ENCODE data around the gene GCNA.
"Not testable (repeated sequence)": the region's sequence is repeated elsewhere in the genome, so short reads cannot be mapped to it uniquely, and the experiment has no call there.

Gene GCNA

DNA sequence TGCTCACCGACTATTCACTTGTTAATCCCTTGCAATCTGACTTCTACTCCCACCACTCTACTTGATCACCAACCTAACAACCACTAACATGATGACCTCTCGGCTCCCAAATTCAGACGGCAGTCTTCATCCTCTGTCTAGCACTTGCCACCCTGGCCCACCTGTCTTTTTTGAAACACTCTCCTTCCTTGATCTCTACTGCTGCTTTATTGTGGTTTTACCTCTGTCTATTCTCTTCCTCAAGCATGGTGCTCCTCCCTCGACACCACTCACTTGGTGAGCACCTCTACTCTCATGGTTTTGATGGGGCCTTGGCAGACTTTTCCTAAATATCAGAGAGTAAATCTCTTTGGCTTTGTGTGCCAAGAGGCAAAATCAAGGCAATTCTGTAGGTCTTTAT is 61.8 kb downstream of the GCNA start:
- no peak for ATAC-seq
- no peak for DNase-seq

DNA sequence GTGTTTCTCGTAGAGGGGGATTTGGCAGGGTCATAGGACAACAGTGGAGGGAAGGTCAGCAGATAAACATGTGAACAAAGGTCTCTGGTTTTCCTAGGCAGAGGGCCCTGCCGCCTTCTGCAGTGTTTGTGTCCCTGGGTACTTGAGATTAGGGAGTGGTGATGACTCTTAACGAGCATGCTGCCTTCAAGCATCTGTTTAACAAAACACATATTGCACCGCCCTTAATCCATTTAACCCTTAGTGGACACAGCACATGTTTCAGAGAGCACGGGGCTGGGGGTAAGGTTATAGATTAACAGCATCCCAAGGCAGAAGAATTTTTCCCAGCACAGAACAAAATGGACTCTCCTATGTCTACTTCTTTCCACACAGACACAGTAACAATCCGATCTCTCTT is 66.2 kb downstream of the GCNA start:
- not testable (repeated sequence) for DNase-seq, ATAC-seq

DNA sequence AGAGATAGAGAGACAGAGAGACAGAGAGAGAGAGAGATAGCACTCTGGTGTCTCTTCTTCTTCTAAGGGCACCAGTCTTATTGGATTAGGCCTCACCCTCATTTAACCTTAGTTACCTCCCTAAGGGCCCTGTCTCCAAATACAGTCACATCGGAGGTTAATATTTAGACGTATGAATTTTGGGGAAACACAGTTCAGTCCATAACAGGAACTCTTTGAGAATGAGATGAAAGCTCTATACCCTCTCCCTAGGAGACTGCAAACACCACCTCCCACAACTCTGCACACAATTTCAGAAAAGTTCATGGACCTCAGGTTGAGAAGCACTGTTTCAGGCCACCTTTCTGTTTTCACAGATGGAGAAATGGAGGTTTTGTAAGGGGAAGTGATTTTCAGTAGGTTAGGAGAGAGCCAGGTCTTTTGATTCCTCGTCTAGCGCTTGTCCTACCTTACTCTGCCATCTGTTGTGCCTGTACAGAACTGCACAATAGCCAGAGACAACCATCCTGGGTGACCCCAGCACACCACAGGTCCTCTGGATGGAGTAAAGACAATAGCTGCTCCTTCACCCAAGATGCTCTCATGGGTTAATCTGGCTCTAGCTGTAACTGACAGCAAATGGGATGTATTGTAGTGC is 72.2 kb downstream of the GCNA start:
- ATAC-seq: peak; percentile 96

DNA sequence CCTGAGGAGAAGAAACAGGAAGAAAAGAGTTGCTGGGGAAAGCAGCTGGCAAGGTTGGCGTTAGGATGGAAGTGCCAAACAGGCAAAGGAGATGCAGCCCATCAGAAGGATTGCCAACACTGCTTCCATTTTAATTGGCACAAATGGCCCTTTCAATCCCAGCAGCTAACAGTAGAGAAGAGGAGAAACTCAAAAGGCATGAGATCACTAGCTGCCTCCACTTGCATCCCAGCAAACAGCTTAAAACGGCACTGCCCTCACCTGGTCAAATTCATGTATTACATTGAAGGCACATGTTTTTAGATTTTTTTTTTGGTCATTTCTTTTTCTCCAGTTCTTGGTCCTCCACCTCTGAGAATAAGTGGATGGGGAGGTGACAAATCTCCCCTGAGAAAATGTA is 74.2 kb downstream of the GCNA start:
- DNase-seq: peak; percentile 58
- peak; percentile 55 for ATAC-seq

More for the DNA sequence above, 72.2 kb downstream of the GCNA start:
- no peak for DNase-seq

DNA sequence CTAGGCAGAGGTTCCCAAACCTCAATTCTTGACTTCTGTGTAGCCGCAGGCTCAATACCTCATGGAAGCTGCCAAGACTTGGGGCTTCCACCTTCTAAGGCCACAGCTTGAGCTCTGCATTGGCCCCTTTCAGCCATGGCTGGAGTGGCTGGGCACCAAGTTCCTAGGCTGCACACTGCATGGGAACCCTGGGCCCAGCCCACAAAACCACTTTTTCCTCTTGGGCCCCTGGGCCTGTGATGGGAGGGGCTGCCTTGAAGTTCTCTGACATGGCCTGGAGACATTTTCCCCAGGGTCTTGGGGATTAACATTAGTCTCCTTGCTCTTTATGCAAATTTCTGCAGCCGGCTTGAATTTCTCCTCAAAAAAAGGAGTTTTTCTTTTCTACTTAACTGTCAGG is 75.1 kb downstream of the GCNA start:
- no peak for DNase-seq
- no peak for ATAC-seq

DNA sequence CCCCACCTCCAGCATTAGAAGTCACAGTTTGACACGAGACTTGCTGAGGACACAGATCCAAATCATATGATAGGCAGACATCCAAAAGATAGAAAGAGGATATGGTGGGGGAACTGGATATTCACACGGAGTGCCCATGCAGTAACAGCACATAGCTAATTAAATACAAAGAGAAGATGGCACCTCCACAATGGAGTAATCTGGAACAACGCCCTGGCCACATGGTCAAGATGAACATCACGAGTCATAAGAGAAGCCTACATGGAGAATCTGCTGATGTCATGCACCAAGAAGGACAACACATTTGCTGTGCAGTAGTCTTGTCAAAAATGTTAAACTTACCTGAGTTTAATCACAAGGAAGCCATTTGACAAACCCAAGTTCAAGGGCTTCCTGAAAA is 79.0 kb downstream of the GCNA start:
- no peak for ATAC-seq

DNA sequence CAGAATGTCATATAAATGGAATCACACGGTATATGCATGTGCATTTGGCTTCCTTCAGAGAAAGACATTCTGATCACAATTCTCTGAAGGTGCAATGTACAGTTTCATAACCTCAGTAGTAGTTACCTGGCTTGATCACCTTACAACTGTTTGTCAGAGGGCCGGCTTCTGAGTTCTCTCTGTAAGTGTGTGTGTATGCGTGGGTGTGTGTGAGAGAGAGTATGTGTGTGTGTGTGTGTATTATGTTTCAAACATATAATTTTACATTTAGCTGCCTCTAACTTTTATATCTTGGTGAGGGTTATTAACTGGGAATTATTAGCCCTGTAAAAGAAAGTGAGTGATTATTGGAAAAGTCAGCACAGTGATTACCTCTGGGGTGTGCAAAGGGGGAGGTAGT is 81.1 kb downstream of the GCNA start:
- ATAC-seq (no peak), DNase-seq (no peak)

More for the DNA sequence above, 79.0 kb downstream of the GCNA start:
- DNase-seq: no peak

DNA sequence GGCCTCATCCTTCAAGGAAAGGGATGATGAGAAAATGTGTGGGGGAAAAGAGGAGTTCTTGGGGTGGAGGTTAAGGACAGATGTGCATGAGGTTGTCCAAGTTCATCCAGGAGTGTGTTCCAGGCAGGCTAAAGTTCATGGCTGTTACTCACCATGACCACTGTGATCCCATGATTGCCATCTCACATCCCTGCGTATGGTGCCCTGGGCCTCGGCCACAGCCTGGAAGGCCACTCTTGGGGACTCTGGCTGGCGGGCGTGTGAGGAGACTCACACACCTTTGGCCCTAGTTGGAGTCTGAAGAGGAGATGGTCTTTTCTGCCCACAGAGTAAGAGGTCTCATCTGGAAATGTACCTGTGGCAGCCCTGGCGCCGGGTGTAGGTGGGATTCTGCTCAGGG is 81.7 kb downstream of the GCNA start:
- DNase-seq: no peak
- no peak for ATAC-seq

DNA sequence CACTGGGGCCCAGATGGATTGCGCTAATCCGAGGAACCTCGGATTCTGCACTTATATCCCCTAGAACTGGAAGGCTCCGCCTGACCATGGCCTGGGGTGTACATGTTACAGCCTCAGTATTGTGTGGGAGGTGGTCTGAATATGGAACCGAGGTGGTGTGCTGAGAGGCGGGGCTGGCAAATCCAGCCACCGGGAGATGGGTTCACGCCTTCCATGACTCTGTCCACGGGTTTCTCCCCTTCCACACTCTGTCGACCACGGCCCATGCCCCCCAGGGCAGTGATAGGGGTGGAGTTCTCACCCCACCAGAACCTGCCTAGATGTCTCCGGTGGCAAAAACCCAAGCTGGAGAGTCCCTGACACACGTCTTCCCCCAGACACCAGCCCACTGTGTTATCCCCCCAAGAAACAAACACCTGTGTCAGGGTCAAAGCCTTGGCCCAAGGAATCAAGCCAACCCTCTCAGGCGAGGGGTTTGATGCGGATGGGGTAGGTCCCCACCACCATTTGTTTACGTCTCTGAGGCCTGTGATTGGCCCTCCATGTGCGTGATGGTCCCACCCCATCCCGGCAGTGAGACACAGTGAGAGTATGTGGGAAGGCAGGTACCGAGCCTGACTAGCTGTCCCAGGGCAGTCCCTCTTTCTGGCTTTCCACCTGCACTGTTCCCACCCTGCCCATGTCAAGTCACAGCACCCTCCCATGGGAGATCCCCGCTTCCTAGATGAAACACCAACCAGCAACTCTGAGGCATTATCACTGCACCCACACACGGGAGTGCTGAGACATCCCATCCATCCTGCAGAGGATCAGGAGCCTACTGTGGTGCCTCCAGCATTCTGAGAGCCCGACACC is 82.6 kb downstream of the GCNA start:
- DNase-seq: no peak

DNA sequence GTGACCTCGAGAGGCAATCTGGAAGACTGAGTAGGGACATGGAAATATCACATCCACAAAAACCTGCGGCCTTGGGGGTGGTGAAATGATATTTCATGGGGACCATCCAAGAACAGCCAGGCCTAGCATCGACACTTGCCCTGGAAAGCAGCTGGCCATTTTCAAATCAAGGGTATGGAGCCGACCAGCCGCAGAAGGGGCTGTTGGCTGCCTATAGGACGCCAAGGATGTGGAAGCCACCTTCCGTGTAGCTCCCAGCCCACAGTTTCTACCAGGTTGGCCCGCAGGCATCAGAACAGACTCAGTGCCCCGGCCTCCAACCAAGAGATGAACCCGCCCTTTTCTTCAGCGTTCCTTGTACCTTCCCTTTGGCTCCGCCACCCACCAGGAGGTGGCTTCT is 83.7 kb downstream of the GCNA start:
- DNase-seq (no peak), ATAC-seq (no peak)

More for the DNA sequence above, 82.6 kb downstream of the GCNA start:
- no peak for ATAC-seq

DNA sequence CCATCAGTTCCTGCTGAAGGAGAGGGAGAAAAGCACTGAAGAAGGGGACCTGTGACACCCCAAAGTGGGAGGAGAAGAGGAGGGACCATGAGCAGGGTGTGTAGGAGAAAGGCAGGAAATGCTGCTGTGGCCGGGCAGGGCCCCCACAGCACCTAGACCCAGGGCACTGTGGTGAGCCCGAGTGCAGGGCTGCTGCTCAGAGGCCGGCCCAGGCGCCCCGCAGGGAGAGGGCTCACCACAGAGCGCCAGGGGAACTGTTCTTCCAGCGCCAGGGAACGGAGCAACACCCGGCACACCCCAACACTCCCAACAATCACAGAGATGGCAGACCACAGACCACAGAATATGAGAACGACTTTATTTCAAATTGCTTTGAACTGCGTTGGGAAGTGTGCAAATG is 84.4 kb downstream of the GCNA start:
- DNase-seq: peak; percentile 26
- peak; percentile 17 for ATAC-seq
